DOHH2 (cell line): ENCODE results near the gene SH3TC2.

ENCODE experiments used
- H3F3A ChIP-seq: fragments of 200-600 bp; sonication (generic), shearing (Covaris generic); 2 replicates; pipeline ENCODE4 v1.6.0; 2016; ENCODE audit warnings: antibody characterized with exemption, mild to moderate bottlenecking; ENCODE audit not compliant: control insufficient read depth, insufficient read depth
- H3K27ac ChIP-seq: fragments of 200-600 bp; sonication (generic); 2 replicates; pipeline ENCODE4 v1.5.1; 2014; ENCODE audit warnings: low read depth, mild to moderate bottlenecking, low read length, moderate library complexity
- H3K27me3 ChIP-seq: fragments of 200-600 bp; sonication (generic); 2 replicates; pipeline ENCODE4 v1.6.1; 2014; ENCODE audit warnings: mild to moderate bottlenecking, low read length, mixed read lengths; ENCODE audit not compliant: control insufficient read depth
- H3K36me3 ChIP-seq: fragments of 200-600 bp; sonication (generic); 2 replicates; pipeline ENCODE4 v1.6.1; 2014; ENCODE audit warnings: mild to moderate bottlenecking, low read length, moderate library complexity, mixed read lengths; ENCODE audit not compliant: control insufficient read depth
- H3K4me1 ChIP-seq: fragments of 200-600 bp; sonication (generic); 2 replicates; pipeline ENCODE4 v1.6.1; 2014; ENCODE audit warnings: mild to moderate bottlenecking, low read length, mixed read lengths; ENCODE audit not compliant: control insufficient read depth
- H3K4me2 ChIP-seq: fragments of 200-600 bp; sonication (generic); 2 replicates; pipeline ENCODE4 v1.6.0; 2014; ENCODE audit warnings: mild to moderate bottlenecking, low read length, moderate library complexity
- H3K4me3 ChIP-seq: fragments of 200-600 bp; sonication (generic); 2 replicates; pipeline ENCODE4 v1.5.1; 2014; ENCODE audit warnings: mild to moderate bottlenecking, low read length, mixed read lengths
- H3K79me2 ChIP-seq: fragments of 200-600 bp; sonication (generic); 2 replicates; pipeline ENCODE4 v1.6.1; 2014; ENCODE audit warnings: mild to moderate bottlenecking, low read length, mixed read lengths; ENCODE audit not compliant: control insufficient read depth
- H3K9me2 ChIP-seq: fragments of 200-600 bp; sonication (generic); replicated peaks from 2 replicates; pipeline ENCODE4 v1.6.1; 2014; ENCODE audit warnings: mild to moderate bottlenecking, low read length, mixed read lengths; ENCODE audit not compliant: control insufficient read depth
- H3K9me3 ChIP-seq: fragments of 200-600 bp; sonication (generic); 2 replicates; pipeline ENCODE4 v1.6.1; 2014; ENCODE audit warnings: antibody characterized with exemption, low read length, mixed read lengths; ENCODE audit not compliant: control insufficient read depth, insufficient read depth
- H4K20me1 ChIP-seq: fragments of 200-600 bp; sonication (generic); 2 replicates; pipeline ENCODE4 v1.6.0; 2014; ENCODE audit warnings: low read depth, mild to moderate bottlenecking, antibody characterized with exemption, low read length, moderate library complexity; ENCODE audit not compliant: control insufficient read depth, insufficient read depth
- CTCF ChIP-seq: fragments of 200-600 bp; sonication (generic); IDR thresholded peaks from one replicate; pipeline ENCODE4 v1.5.1; 2014; ENCODE audit warnings: antibody characterized with exemption, mild to moderate bottlenecking, low read depth, low read length; ENCODE audit not compliant: poor library complexity, severe bottlenecking
- EZH2phosphoT487 ChIP-seq: fragments of 200-600 bp; sonication (generic); IDR thresholded peaks from 2 replicates; pipeline ENCODE4 v1.6.1; 2017; ENCODE audit warnings: borderline replicate concordance, mild to moderate bottlenecking, antibody characterized with exemption, low read length, moderate library complexity, mixed read lengths

SH3TC2 gene

GRCh38 chr5:149028161-149028560 is 34.7 kb downstream of the SH3TC2 start:
- Histone ChIP-seq H3K36me3 (no peaks in the 10 kb centered on the region), H3K4me2 (no peak overlapping the region), H4K20me1 (no peaks in the 10 kb centered on the region), H3K4me3 (no peak overlapping the region), H3K9me2 (no peaks in the 10 kb centered on the region), H3K9me3 (no peaks in the 10 kb centered on the region), H3K27me3 (peaks cover 5% of the 10 kb centered on the region; the same call in 1 of the 2 replicates), H3F3A (no peaks in the 10 kb centered on the region), H3K4me1 (no peaks in the 10 kb centered on the region), H3K79me2 (no peaks in the 10 kb centered on the region), H3K27ac (no peak overlapping the region)
- TF ChIP-seq CTCF (no peak), EZH2phosphoT487 (no peak)

GRCh38 chr5:149027636-149028035 is 35.2 kb downstream of the SH3TC2 start:
- no peaks in the 10 kb centered on the region for H3K36me3 ChIP-seq
- H3K4me3 ChIP-seq: no peak overlapping the region
- peaks cover 5% of the 10 kb centered on the region; the same call in 1 of the 2 replicates for H3K27me3 ChIP-seq
- H3K27ac ChIP-seq: no peak overlapping the region
- H3K79me2 ChIP-seq: no peaks in the 10 kb centered on the region
- no peaks in the 10 kb centered on the region for H4K20me1 ChIP-seq
- no peaks in the 10 kb centered on the region for H3K9me3 ChIP-seq
- H3F3A ChIP-seq: no peaks in the 10 kb centered on the region
- no peaks in the 10 kb centered on the region for H3K9me2 ChIP-seq
- H3K4me2 ChIP-seq: no peak overlapping the region
- TF ChIP-seq EZH2phosphoT487 (no peak), CTCF (no peak)
- no peaks in the 10 kb centered on the region for H3K4me1 ChIP-seq

GRCh38 chr5:149024943-149025342 is 37.9 kb downstream of the SH3TC2 start:
- no peaks in the 10 kb centered on the region for H3F3A ChIP-seq
- no peak overlapping the region for H3K27ac ChIP-seq
- H4K20me1 ChIP-seq: no peaks in the 10 kb centered on the region
- H3K4me2 ChIP-seq: no peak overlapping the region
- H3K79me2 ChIP-seq: no peaks in the 10 kb centered on the region
- no peak for TF ChIP-seq EZH2phosphoT487
- no peak for TF ChIP-seq CTCF
- no peak overlapping the region for H3K4me3 ChIP-seq
- H3K9me2 ChIP-seq: no peaks in the 10 kb centered on the region
- H3K27me3 ChIP-seq: peaks cover 5% of the 10 kb centered on the region; the same call in 1 of the 2 replicates
- H3K36me3 ChIP-seq: no peaks in the 10 kb centered on the region
- H3K9me3 ChIP-seq: no peaks in the 10 kb centered on the region
- no peaks in the 10 kb centered on the region for H3K4me1 ChIP-seq
